CD4-positive, alpha-beta T cell treated with Interleukin-15 for 4 hours (primary cell): Measurements from ENCODE around the gene OR6F1.
"Not testable (repeated sequence)": the region's sequence is repeated elsewhere in the genome, so short reads cannot be mapped to it uniquely, and the experiment has no call there.

Experiments used
- DNase-seq: peaks from one replicate; pipeline ENCODE4 v3.0.0-alpha.2; 2020; ENCODE audit warnings: low spot score

OR6F1 gene

GRCh38 chr1:247716546-247716945 is at the start of gene OR6F1:
TSS of gene OR6F1 (minus strand) at chr1:247716646. CDS start at chr1:247712755, 3,891 bp downstream.
- DNase-seq, result no peak

- DNase-seq, result no peak
Observed at GRCh38 chr1:247760456-247760855, 44.0 kb upstream of the OR6F1 start, which contains the start of gene OR1C1. TSS of gene OR1C1 (minus strand) at chr1:247760556. CDS start at chr1:247758406, 2,150 bp downstream.

- DNase-seq, result not testable (repeated sequence)
Observed at GRCh38 chr1:247754311-247754710, 37.9 kb upstream of the OR6F1 start.

GRCh38 chr1:247749870-247750269 is 33.4 kb upstream of the OR6F1 start:
- DNase-seq, result no peak

GRCh38 chr1:247748041-247748440 is 31.6 kb upstream of the OR6F1 start, which contains the start of gene OR14A2:
TSS of gene OR14A2 (minus strand) at chr1:247748141.
- no peak for DNase-seq

- no peak for DNase-seq
Observed at GRCh38 chr1:247747616-247748015, 31.2 kb upstream of the OR6F1 start.

- DNase-seq, result no peak
Observed at GRCh38 chr1:247746391-247746935, 30.0 kb upstream of the OR6F1 start.

GRCh38 chr1:247742215-247742760 is 25.8 kb upstream of the OR6F1 start:
- not testable (repeated sequence) for DNase-seq

GRCh38 chr1:247741756-247742155 is 25.3 kb upstream of the OR6F1 start:
- DNase-seq, result no peak

- DNase-seq, result no peak
Observed at GRCh38 chr1:247740721-247741120, 24.3 kb upstream of the OR6F1 start.

- no peak for DNase-seq
Observed at GRCh38 chr1:247738315-247738714, 21.9 kb upstream of the OR6F1 start, which contains the start of gene OR14K1. TSS of gene OR14K1 (plus strand) at chr1:247738615. CDS start at chr1:247738615, 0 bp downstream.

GRCh38 chr1:247721222-247721621 is 4.8 kb upstream of the OR6F1 start:
- no peak for DNase-seq

GRCh38 chr1:247713753-247714152 is 2.7 kb downstream of the OR6F1 start:
- DNase-seq, result no peak

GRCh38 chr1:247710681-247711080 is 5.8 kb downstream of the OR6F1 start:
- not testable (repeated sequence) for DNase-seq

GRCh38 chr1:247701338-247701737 is 15.1 kb downstream of the OR6F1 start:
- DNase-seq, result no peak

- DNase-seq, result peak; percentile 25
Observed at GRCh38 chr1:247681288-247681897, 35.1 kb downstream of the OR6F1 start.

- DNase-seq, result no peak
Observed at GRCh38 chr1:247680171-247680570, 36.3 kb downstream of the OR6F1 start.

GRCh38 chr1:247679639-247680038 is 36.8 kb downstream of the OR6F1 start, which contains the start of gene OR13G1:
TSS of gene OR13G1 (minus strand) at chr1:247679739. CDS start at chr1:247673041, 6,698 bp downstream.
- DNase-seq, result no peak

- DNase-seq, result no peak
Observed at GRCh38 chr1:247669225-247669624, 47.2 kb downstream of the OR6F1 start.
